Measurements from ENCODE around the gene GATAD2A. TPM values are rescaled to one million over a fixed set of nuclear protein-coding genes. Genes with fewer than 3 reads are reported as not detected.

The GATAD2A gene
- total and polyA plus RNA-seq, 2 of the 13 experiments (the other 11 are each of a cell fraction or from before 2014, with no cell fraction given) = 16.8 to 28.6 TPM

DNA sequence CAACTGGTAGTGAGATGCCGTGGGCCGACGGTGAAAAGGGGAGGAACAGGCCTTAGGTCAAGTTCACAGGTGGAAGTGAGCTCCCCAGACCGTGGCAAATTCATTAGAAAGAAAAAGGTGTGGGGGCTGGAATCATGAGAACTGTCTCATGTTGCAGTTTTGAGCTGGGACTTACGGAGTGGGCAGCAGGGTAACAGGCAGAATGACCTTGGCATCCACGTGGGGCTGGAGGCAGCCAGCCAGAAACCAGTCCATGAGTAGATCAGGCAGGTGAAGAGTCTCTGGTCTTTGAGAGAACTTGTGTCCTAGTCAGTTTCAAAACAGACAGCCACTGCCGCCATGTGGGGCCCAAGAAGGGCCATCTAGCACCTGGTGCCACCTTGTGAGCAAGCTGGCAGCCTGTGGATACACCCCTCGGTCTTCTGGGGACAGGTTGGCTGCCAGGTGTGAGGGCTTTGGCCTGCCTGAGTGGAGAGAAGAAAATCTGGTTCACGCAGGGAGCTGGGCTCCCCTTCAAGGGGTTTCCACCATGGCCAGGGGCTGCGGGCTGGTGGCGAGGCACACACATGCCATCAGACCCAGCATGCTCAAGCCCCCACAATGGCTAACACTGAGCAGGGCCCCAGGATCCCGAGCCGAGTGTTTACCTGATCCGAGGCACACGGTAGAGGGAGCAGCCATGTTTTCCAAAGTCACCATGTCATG is 86.0 kb downstream of the GATAD2A start:
- no peak for FAIRE-seq

More for the DNA sequence above, 86.0 kb downstream of the GATAD2A start:
- Histone ChIP-seq H3K4me2 (ENCODE audit: low read depth, low read length) (no peak overlapping the region), H3K27me3 (ENCODE audit: control insufficient read depth in 1 of 2, insufficient read depth in 2 of 2, low read length in 2 of 2) (no peaks in the 10 kb centered on the region; a peak in 1 of 5 replicates), H4K20me1 (ENCODE audit: insufficient read depth, low read length) (peaks cover 3% of the 10 kb centered on the region; the same call in 1 of the 2 replicates), H3K79me2 (ENCODE audit: insufficient read depth, low read length) (peaks cover 6% of the 10 kb centered on the region), H3K27ac (ENCODE audit: extremely low read length, insufficient read depth, low read length) (no peak overlapping the region), H3K9ac (ENCODE audit: insufficient read depth, low read depth, low read length) (no peak overlapping the region), H2AFZ (ENCODE audit: low read length) (no peak overlapping the region), H3K36me3 (replicated peaks in 1 of 2; ENCODE audit: control insufficient read depth in 1 of 2, insufficient read depth in 2 of 2, low read length in 2 of 2) (peaks cover 25 to 44% of the 10 kb centered on the region in 2 experiments; a peak in 4 of 5 replicates), H3K4me1 (ENCODE audit: insufficient read depth, low read length) (peaks cover 43% of the 10 kb centered on the region), H3K9me3 (ENCODE audit: low read length) (no peaks in the 10 kb centered on the region), H3K4me3 (replicated peaks in 1 of 3; ENCODE audit: insufficient read depth in 1 of 3, low read depth in 2 of 3, low read length in 3 of 3) (no peak overlapping the region)
- 94% methylated on average over 6 of the region's 15 CpGs for WGBS (ENCODE audit: low lambda C conversion rate)
- ATAC-seq = no peak
- intact Hi-C loops (cut with micrococcal nuclease; ENCODE audit: unreplicated experiment) = no loop called here
- in situ Hi-C loops (cut with HindIII; ENCODE audit: extremely low pct_ligation_motif_present, low pct_unique_long_range_greater_than_20kb) = loop anchor here (5.0 kb wide), 1 partner anchor 124 kb away; no protein-coding TSS in a partner anchor
- no peak for DNase-seq (ENCODE audit: low spot score)
- no TSS peak for BruUV-seq (replicated peaks)
- CTCF ChIA-PET (ENCODE audit: low intra/inter-chr PET ratio, low total read pairs) = no interaction called here
- POLR2A ChIA-PET = interaction anchor here (1.4 to 2.9 kb wide), 2 partner anchors 125 to 127 kb away, joined by 7 to 19 read pairs; no protein-coding TSS in a partner anchor
- TF ChIP-seq KDM5B (CRISPR knock-in tag; IDR thresholded peaks at IDR 0.05; ENCODE audit: borderline replicate concordance) (no peak), SNAPC2 (CRISPR knock-in tag; IDR thresholded peaks at IDR 0.05) (no peak), YEATS4 (CRISPR knock-in tag; IDR thresholded peaks at IDR 0.05; ENCODE audit: borderline replicate concordance) (no peak), NFE2L1 (CRISPR knock-in tag; IDR thresholded peaks at IDR 0.05; ENCODE audit: borderline replicate concordance) (no peak), NR1H2 (CRISPR knock-in tag; IDR thresholded peaks at IDR 0.05; ENCODE audit: borderline replicate concordance, low read depth) (no peak), ZNF354B (CRISPR knock-in tag; IDR thresholded peaks at IDR 0.05) (no peak), ARID2 (CRISPR knock-in tag; IDR thresholded peaks at IDR 0.05; ENCODE audit: borderline replicate concordance) (no peak), ZNF446 (CRISPR knock-in tag; IDR thresholded peaks at IDR 0.05) (no peak), ZNF296 (CRISPR knock-in tag; conservative IDR thresholded peaks at IDR 0.05) (no peak)
- TF ChIP-seq, protein P1, sequence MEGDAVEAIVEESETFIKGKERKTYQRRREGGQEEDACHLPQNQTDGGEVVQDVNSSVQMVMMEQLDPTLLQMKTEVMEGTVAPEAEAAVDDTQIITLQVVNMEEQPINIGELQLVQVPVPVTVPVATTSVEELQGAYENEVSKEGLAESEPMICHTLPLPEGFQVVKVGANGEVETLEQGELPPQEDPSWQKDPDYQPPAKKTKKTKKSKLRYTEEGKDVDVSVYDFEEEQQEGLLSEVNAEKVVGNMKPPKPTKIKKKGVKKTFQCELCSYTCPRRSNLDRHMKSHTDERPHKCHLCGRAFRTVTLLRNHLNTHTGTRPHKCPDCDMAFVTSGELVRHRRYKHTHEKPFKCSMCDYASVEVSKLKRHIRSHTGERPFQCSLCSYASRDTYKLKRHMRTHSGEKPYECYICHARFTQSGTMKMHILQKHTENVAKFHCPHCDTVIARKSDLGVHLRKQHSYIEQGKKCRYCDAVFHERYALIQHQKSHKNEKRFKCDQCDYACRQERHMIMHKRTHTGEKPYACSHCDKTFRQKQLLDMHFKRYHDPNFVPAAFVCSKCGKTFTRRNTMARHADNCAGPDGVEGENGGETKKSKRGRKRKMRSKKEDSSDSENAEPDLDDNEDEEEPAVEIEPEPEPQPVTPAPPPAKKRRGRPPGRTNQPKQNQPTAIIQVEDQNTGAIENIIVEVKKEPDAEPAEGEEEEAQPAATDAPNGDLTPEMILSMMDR (CRISPR knock-in tag; IDR thresholded peaks at IDR 0.05) = no peak
- TF ChIP-seq, protein P2, sequence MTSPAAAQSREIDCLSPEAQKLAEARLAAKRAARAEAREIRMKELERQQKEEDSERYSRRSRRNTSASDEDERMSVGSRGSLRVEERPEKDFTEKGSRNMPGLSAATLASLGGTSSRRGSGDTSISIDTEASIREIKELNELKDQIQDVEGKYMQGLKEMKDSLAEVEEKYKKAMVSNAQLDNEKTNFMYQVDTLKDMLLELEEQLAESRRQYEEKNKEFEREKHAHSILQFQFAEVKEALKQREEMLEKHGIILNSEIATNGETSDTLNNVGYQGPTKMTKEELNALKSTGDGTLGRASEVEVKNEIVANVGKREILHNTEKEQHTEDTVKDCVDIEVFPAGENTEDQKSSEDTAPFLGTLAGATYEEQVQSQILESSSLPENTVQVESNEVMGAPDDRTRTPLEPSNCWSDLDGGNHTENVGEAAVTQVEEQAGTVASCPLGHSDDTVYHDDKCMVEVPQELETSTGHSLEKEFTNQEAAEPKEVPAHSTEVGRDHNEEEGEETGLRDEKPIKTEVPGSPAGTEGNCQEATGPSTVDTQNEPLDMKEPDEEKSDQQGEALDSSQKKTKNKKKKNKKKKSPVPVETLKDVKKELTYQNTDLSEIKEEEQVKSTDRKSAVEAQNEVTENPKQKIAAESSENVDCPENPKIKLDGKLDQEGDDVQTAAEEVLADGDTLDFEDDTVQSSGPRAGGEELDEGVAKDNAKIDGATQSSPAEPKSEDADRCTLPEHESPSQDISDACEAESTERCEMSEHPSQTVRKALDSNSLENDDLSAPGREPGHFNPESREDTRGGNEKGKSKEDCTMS (CRISPR knock-in tag; conservative IDR thresholded peaks at IDR 0.05) = no peak
